Activated T-helper 1 cell treated with Interleukin-2 at 50 U/mL for 16 hours (primary cell): Measurements from ENCODE around the gene BHLHA15.
A peak's percentile ranks its signal among the peaks of the same experiment; 100 is the strongest.

Experiments
- DNase-seq: peaks from one replicate; pipeline ENCODE4 v3.0.0-alpha.2; 2020; ENCODE audit warnings: low read depth

The BHLHA15 gene

GRCh38 chr7:98244871-98245270 is 33.6 kb downstream of the BHLHA15 start:
- DNase-seq, result no peak

GRCh38 chr7:98248156-98248555 is 36.9 kb downstream of the BHLHA15 start:
- DNase-seq, result no peak

GRCh38 chr7:98249106-98249505 is 37.9 kb downstream of the BHLHA15 start:
- no peak for DNase-seq

- peak; percentile 29 for DNase-seq
Observed at GRCh38 chr7:98250789-98251188, 39.5 kb downstream of the BHLHA15 start.

GRCh38 chr7:98251231-98251600 is 40.0 kb downstream of the BHLHA15 start:
- DNase-seq, result peak; percentile 25

- DNase-seq, result peak; percentile 83
Observed at GRCh38 chr7:98251601-98252424, 40.6 kb downstream of the BHLHA15 start, which contains the start of gene TECPR1. Gene TECPR1, minus strand, starts transcription at chr7:98252232. Its CDS starts 6,086 bp downstream, at chr7:98246146.

- DNase-seq, result no peak
Observed at GRCh38 chr7:98252425-98253054, 41.3 kb downstream of the BHLHA15 start.

GRCh38 chr7:98254516-98254915 is 43.3 kb downstream of the BHLHA15 start:
- DNase-seq, result no peak

- DNase-seq, result no peak
Observed at GRCh38 chr7:98254951-98255610, 43.8 kb downstream of the BHLHA15 start.

- no peak for DNase-seq
Observed at GRCh38 chr7:98256431-98256830, 45.2 kb downstream of the BHLHA15 start.

GRCh38 chr7:98257701-98258100 is 46.5 kb downstream of the BHLHA15 start:
- DNase-seq, result no peak
